WTC11 (cell line): Measurements from ENCODE around the gene S100PBP. TPM values are rescaled to one million over a fixed set of nuclear protein-coding genes. Genes with fewer than 3 reads are reported as not detected.

Source experiments
- ATAC-seq: fragments of 200-7000 bp; cut with Tn5 transposase; 2 replicates; pipeline ENCODE4 v1.10.0; 2021; ENCODE audit warnings: mild to moderate bottlenecking, moderate library complexity
- CTCF ChIA-PET: fragments of 300-600 bp; sonication (Branson Sonifier 250); formaldehyde crosslinking; loops from one replicate; lab custom pipeline; 2021; ENCODE audit warnings: antibody characterized with exemption; lab: Charles Lee
- POLR2A ChIA-PET: fragments of 350-600 bp; sonication (Branson Sonifier 250); formaldehyde crosslinking; loops from one replicate; lab custom pipeline; 2021; ENCODE audit warnings: antibody characterized with exemption; lab: Charles Lee
- DNase-seq: peaks from one replicate; pipeline ENCODE4 v3.0.0; 2021; ENCODE audit warnings: low spot score
- H3K27ac Mint-ChIP-seq: 2 replicates; pipeline ENCODE4 v1.8.0; 2021; ENCODE audit warnings: mixed read lengths
- H3K27me3 Mint-ChIP-seq: 2 replicates; pipeline ENCODE4 v1.8.0; 2021; ENCODE audit warnings: low read depth, mild to moderate bottlenecking, moderate library complexity, mixed read lengths
- H3K36me3 Mint-ChIP-seq: 2 replicates; pipeline ENCODE4 v1.8.0; 2021; ENCODE audit warnings: mixed read lengths
- H3K4me1 Mint-ChIP-seq: 2 replicates; pipeline ENCODE4 v1.8.0; 2022; ENCODE audit warnings: mixed read lengths
- H3K4me3 Mint-ChIP-seq: 2 replicates; pipeline ENCODE4 v1.8.0; 2021; ENCODE audit warnings: mild to moderate bottlenecking, moderate library complexity, mixed read lengths
- H3K9me3 Mint-ChIP-seq: 2 replicates; pipeline ENCODE4 v1.8.0; 2021; ENCODE audit warnings: mixed read lengths
- AFF4 ChIP-seq: sonication (generic); formaldehyde crosslinking; IDR thresholded peaks from 2 replicates; pipeline ENCODE4 v1.8.1; 2023; ENCODE audit warnings: mild to moderate bottlenecking, missing genetic modification reagents, borderline replicate concordance
- CREB1 ChIP-seq: sonication (generic); formaldehyde crosslinking; IDR thresholded peaks from 2 replicates; pipeline ENCODE4 v1.8.0; 2023; ENCODE audit warnings: mild to moderate bottlenecking, missing genetic modification reagents
- E2F1 ChIP-seq: sonication (generic); formaldehyde crosslinking; IDR thresholded peaks from 2 replicates; pipeline ENCODE4 v1.8.0; 2022; ENCODE audit warnings: mild to moderate bottlenecking, missing genetic modification reagents
- ELF4 ChIP-seq: sonication (generic); formaldehyde crosslinking; IDR thresholded peaks from 2 replicates; pipeline ENCODE4 v1.8.1; 2022; ENCODE audit warnings: low read depth, mild to moderate bottlenecking, moderate library complexity, missing genetic modification reagents
- GRHL2 ChIP-seq: fragments of 250-450 bp; sonication (Bioruptor Pico); IDR thresholded peaks from 2 replicates; pipeline ENCODE4 v1.8.0; 2022; ENCODE audit warnings: mild to moderate bottlenecking, moderate library complexity; ENCODE audit not compliant: insufficient replicate concordance, severe bottlenecking
- KAT7 ChIP-seq: sonication (generic); formaldehyde crosslinking; IDR thresholded peaks from 2 replicates; pipeline ENCODE4 v1.8.1; 2023; ENCODE audit warnings: missing genetic modification reagents, mild to moderate bottlenecking, borderline replicate concordance
- MLX ChIP-seq: sonication (generic); formaldehyde crosslinking; IDR thresholded peaks from 2 replicates; pipeline ENCODE4 v1.8.1; 2023; ENCODE audit warnings: mild to moderate bottlenecking, missing genetic modification reagents, moderate library complexity
- NR1H2 ChIP-seq: sonication (generic); formaldehyde crosslinking; IDR thresholded peaks from 2 replicates; pipeline ENCODE4 v1.9.0; 2021; ENCODE audit warnings: mild to moderate bottlenecking, moderate library complexity, missing genetic modification reagents
- NR3C1 ChIP-seq: sonication (generic); formaldehyde crosslinking; conservative IDR thresholded peaks from 2 replicates; pipeline ENCODE4 v1.8.1; 2023; ENCODE audit warnings: low read depth, mild to moderate bottlenecking, missing genetic modification reagents
- TCF7 ChIP-seq: sonication (generic); formaldehyde crosslinking; IDR thresholded peaks from 2 replicates; pipeline ENCODE4 v1.8.0; 2022; ENCODE audit warnings: mild to moderate bottlenecking, low read depth, missing genetic modification reagents, moderate library complexity
- TEAD4 ChIP-seq: sonication (generic); formaldehyde crosslinking; IDR thresholded peaks from 2 replicates; pipeline ENCODE4 v1.8.0; 2022; ENCODE audit warnings: mild to moderate bottlenecking, missing genetic modification reagents
- ZNF138 ChIP-seq: sonication (generic); formaldehyde crosslinking; conservative IDR thresholded peaks from 2 replicates; pipeline ENCODE4 v1.8.1; 2022; ENCODE audit warnings: mild to moderate bottlenecking, moderate library complexity, missing genetic modification reagents
- ZNF219 ChIP-seq: sonication (generic); formaldehyde crosslinking; IDR thresholded peaks from 2 replicates; pipeline ENCODE4 v1.8.0; 2023; ENCODE audit warnings: missing genetic modification reagents, mild to moderate bottlenecking, borderline replicate concordance
- ZNF232 ChIP-seq: sonication (generic); formaldehyde crosslinking; IDR thresholded peaks from 2 replicates; pipeline ENCODE4 v1.8.0; 2022; ENCODE audit warnings: mild to moderate bottlenecking, missing genetic modification reagents
- ZNF317 ChIP-seq: sonication (generic); formaldehyde crosslinking; IDR thresholded peaks from 2 replicates; pipeline ENCODE4 v1.8.1; 2023; ENCODE audit warnings: low read depth, mild to moderate bottlenecking, moderate library complexity, missing genetic modification reagents, borderline replicate concordance
- ZNF396 ChIP-seq: fragments of 250-450 bp; sonication (Bioruptor Pico); IDR thresholded peaks from 2 replicates; pipeline ENCODE4 v1.8.0; 2021; ENCODE audit warnings: mild to moderate bottlenecking, moderate library complexity, borderline replicate concordance
- ZNF423 ChIP-seq: fragments of 250-450 bp; sonication (Bioruptor Pico); IDR thresholded peaks from 2 replicates; pipeline ENCODE4 v2.1.2; 2022; ENCODE audit warnings: mild to moderate bottlenecking, moderate library complexity
- ZNF425 ChIP-seq: fragments of 250-450 bp; sonication (Bioruptor Pico); conservative IDR thresholded peaks from 2 replicates; pipeline ENCODE4 v1.9.0; 2021; ENCODE audit warnings: mild to moderate bottlenecking
- ZNF512 ChIP-seq: sonication (generic); formaldehyde crosslinking; IDR thresholded peaks from 2 replicates; pipeline ENCODE4 v1.8.1; 2022; ENCODE audit warnings: missing genetic modification reagents, borderline replicate concordance
- ZSCAN18 ChIP-seq: fragments of 250-450 bp; sonication (Bioruptor Pico); IDR thresholded peaks from 2 replicates; pipeline ENCODE4 v2.1.2; 2022; ENCODE audit warnings: mild to moderate bottlenecking, moderate library complexity
- total RNA-seq: library from RNA; stranded (reverse); gene quantifications from 3 replicates; pipeline ENCODE4 v1.2.3, GENCODE V29; 2021

Gene S100PBP
- total RNA-seq, 1 experiment from 2014 or later = 62.9 TPM

GRCh38 chr1:32867671-32868070 lies 50.2 kb downstream of the S100PBP start:
- peaks cover 39% of the 10 kb centered on the region for H3K27me3 Mint-ChIP-seq
- no peak for TF ChIP-seq ZNF317
- TF ChIP-seq ZNF425 (CRISPR knock-in tag) = no peak
- no peak for TF ChIP-seq KAT7 (CRISPR knock-in tag)
- TF ChIP-seq ZNF219 = no peak
- TF ChIP-seq ZNF423 (CRISPR knock-in tag) = no peak
- no peak for TF ChIP-seq ZSCAN18 (CRISPR knock-in tag)
- no peak for TF ChIP-seq CREB1 (CRISPR knock-in tag)
- TF ChIP-seq ZNF512 (CRISPR knock-in tag) = no peak
- no peak for TF ChIP-seq MLX
- no peak for TF ChIP-seq ZNF396 (CRISPR knock-in tag)
- no peak for TF ChIP-seq TEAD4 (CRISPR knock-in tag)
- TF ChIP-seq E2F1 (CRISPR knock-in tag) = no peak
- TF ChIP-seq GRHL2 (CRISPR knock-in tag) = no peak
- no peak for TF ChIP-seq ZNF138 (CRISPR knock-in tag)
- no peak for TF ChIP-seq NR1H2
- no peak for TF ChIP-seq ELF4 (CRISPR knock-in tag)
- TF ChIP-seq AFF4 (CRISPR knock-in tag) = no peak
- no peak for TF ChIP-seq ZNF232
- no peak for TF ChIP-seq NR3C1 (CRISPR knock-in tag)
- TF ChIP-seq TCF7 = no peak
- H3K27ac Mint-ChIP-seq = no peak overlapping the region
- peaks cover 22% of the 10 kb centered on the region for H3K4me1 Mint-ChIP-seq
- H3K4me3 Mint-ChIP-seq = no peak overlapping the region
- CTCF ChIA-PET = no interaction called here
- no peak for DNase-seq
- H3K36me3 Mint-ChIP-seq = peaks cover 3% of the 10 kb centered on the region
- POLR2A ChIA-PET = no interaction called here
- no peaks in the 10 kb centered on the region for H3K9me3 Mint-ChIP-seq
- no peak for ATAC-seq
